GM20000 (cell line): Measurements from ENCODE around the gene TTC8.

Source experiments
- DNase-seq: peaks from one replicate; pipeline ENCODE4 v3.0.0; 2012; ENCODE audit warnings: low spot score
- CTCF ChIP-seq: IDR thresholded peaks from 2 replicates; pipeline ENCODE4 v1.5.1; 2012; ENCODE audit warnings: mild to moderate bottlenecking, control low read depth; ENCODE audit errors: extremely low read depth, missing control alignments

The TTC8 gene

DNA sequence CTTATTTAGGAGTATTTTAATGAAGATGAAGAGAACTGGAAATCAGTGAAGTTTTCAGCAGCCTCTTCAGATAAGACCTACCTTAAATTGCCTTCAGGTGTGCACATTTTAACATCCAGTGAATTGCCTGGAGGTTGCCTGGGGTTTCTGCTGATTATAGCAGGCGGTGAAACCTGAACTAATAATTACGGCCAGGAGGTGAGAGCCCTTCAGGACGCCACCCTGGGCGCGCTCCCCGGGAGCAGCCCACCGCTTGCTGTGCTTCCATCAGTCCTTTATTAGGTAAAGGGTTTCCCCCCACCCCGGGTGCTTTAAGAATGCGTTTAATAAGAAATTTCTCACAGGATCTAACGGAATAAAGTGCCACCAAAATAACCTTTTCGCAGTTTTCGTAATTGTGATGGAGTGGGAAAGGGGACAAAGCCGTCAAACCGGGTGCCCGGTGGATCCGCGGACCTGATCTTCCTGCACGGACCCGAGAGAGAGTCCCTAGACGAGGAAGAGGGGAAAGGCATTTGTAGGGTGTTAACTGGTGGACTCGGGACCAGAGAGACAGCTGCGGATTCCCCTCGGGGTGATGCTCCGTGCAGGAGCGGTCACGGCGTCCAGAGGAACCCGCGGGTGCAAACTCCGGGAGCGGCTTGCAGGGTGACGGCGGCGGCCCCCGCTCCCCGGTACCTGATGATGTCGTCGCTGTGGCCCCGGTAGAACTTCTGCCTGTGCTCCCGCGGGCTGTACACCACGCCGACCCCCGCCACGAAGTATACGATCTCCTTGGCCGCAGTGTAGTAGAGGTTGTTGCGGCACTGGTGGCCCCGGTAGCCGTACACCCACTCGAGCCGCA, 32.6 kb upstream of the TTC8 start:
- TF ChIP-seq CTCF, result no peak
- DNase-seq, result peak; percentile 23

DNA sequence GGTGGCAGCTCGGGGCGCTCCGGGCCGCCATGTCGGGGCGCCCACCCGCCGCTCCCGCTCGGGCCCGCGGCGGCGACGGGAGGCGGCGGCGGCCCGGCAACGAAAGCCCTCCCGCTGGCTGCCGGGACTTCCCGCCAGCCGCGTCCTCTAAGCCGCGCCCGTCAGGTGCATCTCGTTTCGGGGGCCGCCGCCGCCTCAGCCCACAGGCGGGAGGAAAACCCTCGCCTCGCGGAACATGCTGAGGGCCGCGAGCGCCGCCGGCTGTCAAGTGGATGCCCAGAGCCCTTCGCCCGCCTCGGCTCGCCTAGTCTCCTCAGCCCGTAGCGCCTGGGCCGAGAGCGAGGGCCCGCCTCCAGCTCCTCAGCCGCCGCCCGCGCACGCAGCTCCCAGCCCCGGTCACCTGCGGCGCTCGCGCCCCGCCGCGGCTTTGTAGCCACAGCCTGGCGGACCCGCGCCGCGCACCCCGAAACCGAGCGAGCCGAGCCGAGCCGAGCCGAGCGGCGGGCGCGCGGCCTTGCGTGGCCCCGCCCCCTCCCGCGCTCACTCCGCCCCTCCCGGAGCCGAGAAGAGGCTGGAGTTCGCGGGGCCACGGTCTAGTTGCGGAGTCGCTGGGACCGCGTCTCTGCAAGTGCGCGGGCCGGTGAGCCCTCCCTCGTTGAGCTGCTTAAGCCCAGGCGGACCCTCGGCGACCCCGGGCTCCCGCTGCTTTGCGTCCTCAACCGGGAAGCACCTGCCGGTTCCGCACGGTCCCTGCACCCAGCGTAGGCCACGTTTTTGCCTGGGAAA, 31.8 kb upstream of the TTC8 start, which contains the start of gene EML5:
TSS of gene EML5 (minus strand) at position 481 of the 786 bp plus-strand sequence. CDS start at position 31, 450 bp downstream.
- no peak for TF ChIP-seq CTCF
- peak; percentile 85 for DNase-seq

- TF ChIP-seq CTCF, result no peak
- no peak for DNase-seq
Measured at GRCh38 chr14:88793259-88793625, 31.2 kb upstream of the TTC8 start.

- no peak for TF ChIP-seq CTCF
- DNase-seq, result no peak
Measured at GRCh38 chr14:88798156-88798555, 26.3 kb upstream of the TTC8 start.

DNA sequence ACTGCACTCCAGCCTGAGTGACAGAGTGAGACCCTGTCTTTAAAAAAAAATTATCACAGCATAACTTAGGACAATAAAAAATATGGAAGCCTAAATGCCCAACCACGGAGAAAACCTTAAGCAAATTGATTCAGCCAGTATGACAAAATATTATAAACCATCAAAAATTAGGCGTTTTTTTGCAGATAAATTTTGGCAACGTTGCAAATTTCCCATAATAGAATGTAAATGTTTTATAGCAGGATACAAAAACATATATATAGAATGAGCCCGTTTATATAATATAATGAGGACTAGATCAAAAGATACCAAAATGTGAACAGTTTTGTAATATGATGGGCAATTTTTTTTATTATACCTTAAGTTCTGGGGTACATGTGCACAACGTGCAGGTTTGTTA, 24.9 kb upstream of the TTC8 start:
- DNase-seq, result no peak
- no peak for TF ChIP-seq CTCF

- no peak for TF ChIP-seq CTCF
- no peak for DNase-seq
Measured at GRCh38 chr14:88802596-88802995, 21.9 kb upstream of the TTC8 start.

GRCh38 chr14:88804035-88804434, 20.4 kb upstream of the TTC8 start:
- DNase-seq, result no peak

More at GRCh38 chr14:88804035-88804434, 20.4 kb upstream of the TTC8 start:
- no peak for TF ChIP-seq CTCF
